ENCODE data around the gene PTPRD. TPM values are rescaled to one million over a fixed set of nuclear protein-coding genes. Genes with fewer than 3 reads are reported as not detected.
"Not testable (repeated sequence)": the region's sequence is repeated elsewhere in the genome, so short reads cannot be mapped to it uniquely, and the experiment has no call there.

Gene PTPRD
- polyA plus RNA-seq, 4 donors = 99.8 to 230 (median 118) TPM

DNA sequence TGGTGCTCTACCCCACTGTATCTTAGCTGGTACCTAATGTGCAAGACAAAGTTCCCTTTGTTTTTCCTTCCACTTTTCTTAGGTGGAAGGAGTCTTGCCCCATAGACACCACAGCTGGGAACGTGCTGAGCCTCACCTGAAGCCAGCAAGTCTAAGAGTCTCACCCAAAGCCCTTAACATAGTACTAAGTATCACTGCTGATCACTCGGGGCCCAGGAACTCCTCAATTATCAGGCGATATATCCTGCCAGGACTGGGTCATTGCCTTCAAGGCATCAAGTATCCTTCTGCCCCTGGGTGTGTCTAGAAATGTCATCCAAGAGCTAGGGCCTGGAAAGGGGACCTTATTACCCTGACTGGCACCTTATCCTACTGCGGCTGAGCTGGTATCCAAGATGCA, 123.9 kb downstream of the PTPRD start:
- DNase-seq (ENCODE audit: low read depth in 4 of 4, low spot score in 3 of 4) = no peak

DNA sequence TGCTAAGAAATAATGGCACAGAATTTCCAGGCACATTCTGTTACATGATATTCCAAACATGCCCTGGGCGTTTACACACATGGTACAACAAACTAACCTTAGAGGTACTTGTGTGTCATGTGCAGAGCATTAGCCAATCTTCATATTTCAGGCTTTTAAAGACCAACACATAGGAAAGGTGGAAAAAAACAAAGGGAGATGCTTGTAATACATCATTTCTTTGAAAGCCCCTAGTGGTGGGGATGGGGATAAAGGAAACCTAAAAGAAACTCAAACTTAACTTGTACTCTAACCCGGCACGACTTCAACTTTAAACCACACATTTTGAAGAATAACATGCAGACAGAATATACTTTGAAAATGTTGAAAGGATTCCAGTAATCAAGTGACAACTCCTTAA, 133.6 kb downstream of the PTPRD start:
- no peak for DNase-seq (ENCODE audit: low read depth in 4 of 4, low spot score in 3 of 4)

DNA sequence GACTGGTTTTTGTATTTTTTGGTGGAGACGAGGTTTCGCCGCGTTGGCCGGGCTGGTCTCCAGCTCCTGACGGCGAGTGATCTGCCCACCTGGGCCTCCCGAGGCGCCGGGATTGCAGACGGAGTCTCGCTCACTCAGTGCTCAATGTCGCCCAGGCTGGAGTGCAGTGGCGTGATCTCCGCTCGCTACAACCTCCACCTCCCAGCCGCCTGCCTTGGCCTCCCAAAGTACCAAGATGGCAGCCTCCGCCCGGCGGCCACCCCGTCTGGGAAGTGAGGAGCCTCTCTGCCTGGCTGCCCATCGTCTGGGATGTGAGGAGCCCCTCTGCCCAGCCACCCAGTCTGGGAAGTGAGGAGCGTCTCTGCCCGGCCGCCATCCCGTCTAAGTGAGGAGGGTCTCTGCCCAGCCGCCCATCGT, 163.6 kb downstream of the PTPRD start:
- not testable (repeated sequence) for DNase-seq (ENCODE audit: low read depth in 4 of 4, low spot score in 3 of 4)

- DNase-seq (ENCODE audit: low read depth in 4 of 4, low spot score in 3 of 4) = no peak
Measured at GRCh38 chr9:10447036-10447435, 165.8 kb downstream of the PTPRD start.

- no peak for DNase-seq (ENCODE audit: low read depth in 4 of 4, low spot score in 3 of 4)
Measured at GRCh38 chr9:10443868-10444204, 169.0 kb downstream of the PTPRD start.

DNA sequence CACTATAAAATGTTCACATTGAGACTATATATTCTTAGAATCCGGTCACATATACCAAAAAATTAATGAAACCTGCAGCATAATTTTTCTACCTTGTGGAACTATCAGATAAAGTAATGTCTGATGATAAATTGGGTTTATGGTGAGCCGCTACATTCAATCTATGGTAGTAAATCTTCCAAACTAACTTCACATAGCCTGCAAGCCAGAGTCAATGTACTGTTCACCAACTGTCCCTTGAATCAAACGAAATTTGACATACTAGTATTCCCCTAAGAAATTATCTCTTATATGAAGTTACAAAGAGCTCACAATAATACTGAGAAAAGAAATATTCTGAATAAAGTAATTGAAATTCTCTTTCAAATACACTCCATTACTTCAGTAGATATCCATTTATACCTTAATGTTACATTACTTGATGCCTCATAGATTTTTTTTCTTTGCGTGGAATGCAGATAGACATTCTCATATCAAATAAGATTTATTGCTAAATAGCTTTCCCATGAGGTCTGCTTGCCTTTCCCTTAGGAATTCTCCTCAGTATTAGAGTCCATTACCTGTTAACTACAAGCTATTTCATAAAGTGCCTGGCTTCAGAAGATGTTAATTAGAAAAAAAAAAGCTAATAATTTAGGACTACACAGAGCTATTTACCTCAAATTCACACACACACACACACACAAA, 169.5 kb downstream of the PTPRD start:
- no peak for DNase-seq (ENCODE audit: low read depth in 4 of 4, low spot score in 3 of 4)

- no peak for DNase-seq (ENCODE audit: low read depth in 4 of 4, low spot score in 3 of 4)
Measured at GRCh38 chr9:10438955-10439354, 173.8 kb downstream of the PTPRD start.

- DNase-seq (ENCODE audit: low read depth in 4 of 4, low spot score in 3 of 4) = no peak
Measured at GRCh38 chr9:10436756-10437155, 176.0 kb downstream of the PTPRD start.

- no peak for DNase-seq (ENCODE audit: low read depth in 4 of 4, low spot score in 3 of 4)
Measured at GRCh38 chr9:10434412-10434811, 178.4 kb downstream of the PTPRD start.

GRCh38 chr9:10411272-10411671, 201.5 kb downstream of the PTPRD start:
- DNase-seq (ENCODE audit: low read depth in 4 of 4, low spot score in 3 of 4) = no peak

GRCh38 chr9:10403283-10403682, 209.5 kb downstream of the PTPRD start:
- DNase-seq (ENCODE audit: low read depth in 4 of 4, low spot score in 3 of 4) = no peak

GRCh38 chr9:10396615-10397014, 216.2 kb downstream of the PTPRD start:
- DNase-seq (ENCODE audit: low read depth in 4 of 4, low spot score in 3 of 4) = no peak

- no peak for DNase-seq (ENCODE audit: low read depth in 4 of 4, low spot score in 3 of 4)
Measured at GRCh38 chr9:10387282-10387681, 225.5 kb downstream of the PTPRD start.

DNA sequence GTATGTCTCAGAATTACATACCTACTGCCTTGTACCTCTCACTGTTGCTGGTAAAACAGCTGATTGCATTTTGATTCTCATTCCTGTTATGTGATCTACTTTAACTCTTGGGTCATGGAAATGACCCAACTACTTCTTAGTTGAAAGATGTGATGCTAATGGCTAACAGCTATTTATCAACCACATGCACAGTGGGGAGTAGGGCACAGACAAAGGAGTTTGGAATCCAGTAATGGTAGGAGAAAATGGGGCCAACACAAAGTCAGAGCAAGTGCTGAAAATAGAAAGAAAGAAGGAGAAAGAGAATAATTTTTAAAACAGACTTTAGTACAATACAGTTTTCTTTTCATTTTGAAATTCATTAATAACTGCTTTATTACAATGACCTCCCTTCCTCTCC, 241.0 kb downstream of the PTPRD start:
- DNase-seq (ENCODE audit: low read depth in 4 of 4, low spot score in 3 of 4) = no peak

DNA sequence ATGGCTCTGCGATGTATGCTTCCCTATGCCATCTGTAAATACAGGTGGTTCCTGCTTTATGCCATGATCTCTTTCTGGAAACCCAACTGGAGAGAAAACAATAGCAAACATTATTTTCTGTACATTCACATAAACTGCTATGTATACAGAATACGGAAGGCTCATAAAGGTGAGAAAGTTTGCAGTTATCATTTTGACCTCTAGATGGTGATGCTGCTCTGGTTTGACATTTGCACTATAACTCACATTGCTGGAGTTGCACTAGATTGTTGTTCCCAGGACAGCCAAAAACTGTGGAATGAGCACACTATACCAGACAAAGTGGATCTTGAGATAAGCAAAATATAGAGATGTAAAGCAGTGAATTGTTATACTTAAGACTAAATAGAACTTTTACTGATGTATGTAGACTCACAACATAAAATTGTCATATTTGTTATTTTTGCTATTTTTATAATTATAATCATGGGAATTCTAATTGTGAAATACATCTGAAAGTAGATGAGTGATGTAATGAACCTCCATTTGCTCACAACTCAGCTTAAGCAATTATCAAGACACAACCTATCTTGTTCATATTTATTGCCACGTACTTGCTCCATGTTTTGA, 246.5 kb downstream of the PTPRD start:
- DNase-seq (ENCODE audit: low read depth in 4 of 4, low spot score in 3 of 4) = peak; percentile 8 to 25 (median 9)

DNA sequence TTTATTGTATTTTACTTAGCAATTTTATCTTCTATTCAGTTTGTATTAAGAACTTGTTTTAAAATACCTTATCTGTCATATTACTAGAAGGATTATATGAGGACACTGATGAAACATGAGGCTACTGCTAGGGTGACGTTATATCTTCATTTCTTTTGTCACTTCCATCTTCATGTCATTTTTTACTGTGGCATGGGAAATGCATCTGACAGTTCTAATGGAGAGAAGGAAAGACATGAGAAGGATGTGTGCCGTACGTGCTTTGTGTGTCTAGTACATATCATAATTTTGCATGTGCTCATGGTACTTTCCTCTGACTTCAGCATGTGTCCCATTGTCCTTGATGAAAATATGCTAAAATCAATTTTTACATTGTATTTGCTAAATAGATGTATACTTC, 258.2 kb downstream of the PTPRD start:
- DNase-seq (ENCODE audit: low read depth in 4 of 4, low spot score in 3 of 4) = no peak

DNA sequence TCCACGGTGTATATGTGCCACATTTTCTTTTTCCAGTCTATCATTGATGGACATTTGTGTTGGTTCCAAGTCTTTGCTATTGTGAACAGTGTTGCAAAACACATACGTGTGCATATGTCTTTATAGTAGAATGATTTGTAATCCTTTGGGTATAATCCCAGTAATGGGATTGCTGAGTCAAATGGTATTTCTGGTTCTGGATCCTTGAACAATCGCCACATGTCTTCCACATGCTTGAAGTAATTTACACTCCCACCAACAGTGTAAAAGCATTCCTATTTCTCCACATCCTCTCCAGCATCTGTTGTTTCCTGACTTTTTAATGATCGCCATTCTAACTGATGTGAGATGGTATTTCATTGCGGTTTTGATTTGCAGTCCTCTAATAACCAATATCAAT, 267.2 kb downstream of the PTPRD start:
- not testable (repeated sequence) for DNase-seq (ENCODE audit: low read depth in 4 of 4, low spot score in 3 of 4)

GRCh38 chr9:10341057-10341456, 271.7 kb downstream of the PTPRD start:
- DNase-seq (ENCODE audit: low read depth in 4 of 4, low spot score in 3 of 4) = no peak

DNA sequence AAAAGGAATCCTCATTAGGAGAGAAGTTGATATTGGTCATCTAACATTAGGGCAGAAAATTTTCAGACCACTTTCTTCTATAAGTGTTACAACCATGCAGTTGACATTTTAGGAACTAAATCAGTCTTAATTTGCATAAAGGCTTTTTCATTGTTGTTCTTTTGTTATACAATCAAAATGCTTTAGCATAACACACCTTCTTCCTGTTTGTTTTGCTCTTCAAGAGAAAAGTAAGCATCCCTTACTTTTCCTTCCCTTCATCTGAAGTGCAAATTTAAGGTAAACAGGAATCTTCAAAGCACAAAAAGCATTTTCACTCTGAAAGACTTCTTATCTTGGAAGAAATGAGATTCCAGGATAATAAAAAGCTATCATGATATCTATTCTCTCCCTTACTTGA, 273.6 kb downstream of the PTPRD start:
- DNase-seq (ENCODE audit: low read depth in 4 of 4, low spot score in 3 of 4) = no peak

DNA sequence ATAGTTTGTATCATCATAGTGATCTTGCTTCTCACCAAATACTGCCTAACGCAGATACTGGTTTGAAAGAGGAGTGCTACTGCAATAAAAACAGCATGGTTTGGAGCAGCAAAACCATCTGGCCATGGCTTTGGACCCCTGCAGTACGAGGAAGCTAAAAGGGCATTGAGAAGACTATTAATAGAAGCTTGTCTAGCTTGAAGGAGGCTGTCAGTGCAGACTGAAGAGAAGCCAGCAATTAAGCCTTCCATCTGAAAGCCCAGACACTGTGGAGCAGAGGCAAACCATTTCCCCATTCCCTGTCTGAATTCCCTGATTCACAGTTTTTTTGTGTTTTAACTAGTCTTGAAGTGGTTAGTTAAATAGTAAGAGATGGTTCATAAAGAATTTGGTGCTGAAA, 281.6 kb downstream of the PTPRD start:
- DNase-seq (ENCODE audit: low read depth in 4 of 4, low spot score in 3 of 4) = no peak

DNA sequence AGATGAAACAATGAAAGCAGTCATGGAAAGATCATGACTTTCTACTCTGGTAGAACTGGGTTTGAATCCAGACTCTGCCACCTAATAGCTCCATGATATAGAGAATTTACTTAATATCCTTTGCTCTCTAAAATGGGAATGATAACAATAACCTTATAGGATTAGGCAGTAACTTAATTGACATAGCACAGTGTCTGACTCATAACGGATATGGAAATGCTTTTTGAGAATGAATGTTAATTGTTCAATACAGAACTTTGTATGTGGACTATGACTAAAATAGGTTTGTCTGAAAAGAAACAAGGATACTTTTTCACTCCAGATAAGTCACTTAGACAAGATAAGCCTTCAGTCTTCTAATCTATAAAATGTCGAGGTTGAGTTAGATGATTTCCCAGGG, 330.7 kb downstream of the PTPRD start:
- no peak for DNase-seq (ENCODE audit: low read depth in 4 of 4, low spot score in 3 of 4)

DNA sequence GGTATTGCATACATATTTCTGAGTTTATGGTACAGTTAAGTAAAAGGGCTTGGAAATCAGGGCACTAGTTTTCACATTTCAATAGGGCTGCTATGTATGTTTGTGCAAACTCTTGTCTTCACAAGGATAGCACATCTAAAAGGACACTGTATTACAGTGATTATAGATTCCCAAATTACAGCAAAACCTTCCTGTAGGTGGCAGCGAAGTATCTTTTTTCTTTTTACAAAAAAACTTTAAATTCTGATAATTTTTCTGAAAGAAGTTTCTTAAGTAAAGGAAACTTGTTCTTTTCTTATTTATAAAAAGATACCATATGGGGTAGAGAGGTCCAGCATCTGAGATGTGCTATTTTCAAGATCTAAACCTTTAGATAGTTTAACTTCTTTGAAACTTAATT, 337.8 kb downstream of the PTPRD start:
- no peak for DNase-seq (ENCODE audit: low read depth in 4 of 4, low spot score in 3 of 4)

GRCh38 chr9:10274175-10274574, 338.6 kb downstream of the PTPRD start:
- no peak for DNase-seq (ENCODE audit: low read depth in 4 of 4, low spot score in 3 of 4)

All from left renal pelvis (tissue), 4 donors.